Measurements from ENCODE around the gene SPATA31E1.
"Not testable (repeated sequence)": the region's sequence is repeated elsewhere in the genome, so short reads cannot be mapped to it uniquely, and the experiment has no call there.

SPATA31E1 gene
- total RNA-seq: 0 reads per million in 2 donors

DNA sequence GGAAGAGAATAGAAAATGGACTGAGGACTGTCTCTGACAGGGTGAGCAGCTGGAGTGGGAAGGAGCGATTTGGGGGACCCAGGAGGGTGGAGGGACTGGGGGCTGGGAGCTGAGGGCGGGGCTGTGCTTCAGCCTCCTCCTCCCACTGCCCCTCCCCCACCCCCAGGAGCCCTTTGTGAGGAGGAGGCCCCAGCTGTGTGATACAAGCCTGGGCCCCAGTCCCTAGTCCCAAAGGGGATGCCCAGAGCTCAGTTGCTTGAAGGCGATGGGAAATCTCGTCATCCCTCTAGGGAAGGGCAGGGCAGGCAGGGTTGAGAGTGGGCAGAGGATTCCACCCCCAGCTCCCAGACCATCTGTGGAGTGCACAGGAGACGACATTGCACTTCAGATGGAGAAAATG lies at the start of gene SPATA31E1:
Gene SPATA31E1 (plus strand): TSS at position 251 of the 400 bp plus-strand sequence. CDS start 15 bp downstream, at position 266.
- DNase-seq: no peak

DNA sequence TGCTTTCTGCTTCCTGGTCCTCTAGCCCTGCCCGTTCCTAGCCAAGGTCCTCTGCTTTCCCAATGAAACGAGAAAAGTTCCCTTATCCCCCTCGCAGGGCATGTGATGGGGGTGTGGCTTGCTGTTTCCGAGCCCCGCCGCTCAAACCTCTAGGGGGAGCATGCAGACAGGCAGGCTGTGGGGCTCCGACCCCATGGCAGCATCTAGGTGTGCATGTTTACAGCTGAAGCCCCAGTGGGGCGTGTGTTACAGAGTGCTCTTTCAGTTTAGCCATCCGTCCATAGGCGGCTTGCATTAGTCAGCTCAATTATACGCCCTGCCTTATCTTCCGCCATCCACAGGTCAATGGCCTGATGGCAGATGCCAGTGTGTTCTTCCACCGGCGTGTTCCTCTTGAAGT lies 48.3 kb upstream of the SPATA31E1 start:
- no peak for DNase-seq

DNA sequence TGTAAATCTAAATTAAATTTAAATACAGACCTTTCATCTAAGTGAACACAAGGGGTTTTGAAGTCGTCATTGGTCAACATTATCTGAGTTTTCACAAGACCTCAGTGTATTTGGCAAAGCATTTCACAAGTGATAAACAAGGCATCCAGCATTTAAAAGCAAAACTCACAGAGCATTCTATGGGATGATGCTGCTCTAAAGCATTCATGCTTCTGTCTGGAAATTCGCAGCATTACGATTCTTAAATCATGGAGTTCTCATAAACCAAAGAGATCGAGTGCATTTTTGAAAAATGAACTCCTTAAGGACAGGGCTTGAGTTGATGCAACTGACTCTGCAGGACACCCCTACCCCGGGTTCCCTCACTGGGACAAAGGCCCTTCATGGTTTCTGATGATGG lies 46.1 kb upstream of the SPATA31E1 start:
- DNase-seq: no peak

DNA sequence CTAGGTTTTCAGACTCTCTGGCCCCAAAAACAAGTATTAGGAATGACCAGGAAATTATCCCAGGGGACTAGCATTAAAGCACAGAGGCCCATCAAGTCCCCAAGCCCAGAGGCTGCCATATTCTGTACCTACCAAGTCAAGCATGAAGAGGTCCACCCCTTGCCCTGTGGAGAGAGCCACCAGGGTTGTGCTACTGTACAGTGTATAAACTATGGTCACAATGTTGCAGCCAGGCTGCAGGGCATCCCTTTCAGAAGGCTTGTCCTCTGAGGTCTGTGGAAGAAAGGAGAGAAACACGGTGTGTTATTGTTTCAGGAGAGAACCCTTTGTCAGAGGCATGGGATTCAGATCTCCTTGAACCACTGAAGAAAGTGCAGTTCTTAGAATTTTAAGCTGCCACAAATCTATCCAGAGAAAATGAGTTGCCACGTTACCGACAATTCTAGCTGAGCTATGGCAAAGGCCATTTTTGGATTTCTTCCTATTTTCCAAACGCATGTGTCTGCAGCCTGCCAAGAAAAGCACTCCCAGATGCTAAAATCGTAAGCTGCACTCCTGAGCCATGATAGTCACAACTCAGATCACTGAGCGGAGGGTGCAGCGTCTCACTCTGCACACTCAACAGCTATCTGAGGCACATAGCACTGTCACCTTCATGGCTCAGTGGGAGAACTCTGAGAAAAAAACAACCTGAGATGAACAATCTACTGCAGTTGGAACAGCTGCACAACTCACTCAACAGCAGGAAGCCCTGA lies 45.5 kb upstream of the SPATA31E1 start:
- DNase-seq: no peak

DNA sequence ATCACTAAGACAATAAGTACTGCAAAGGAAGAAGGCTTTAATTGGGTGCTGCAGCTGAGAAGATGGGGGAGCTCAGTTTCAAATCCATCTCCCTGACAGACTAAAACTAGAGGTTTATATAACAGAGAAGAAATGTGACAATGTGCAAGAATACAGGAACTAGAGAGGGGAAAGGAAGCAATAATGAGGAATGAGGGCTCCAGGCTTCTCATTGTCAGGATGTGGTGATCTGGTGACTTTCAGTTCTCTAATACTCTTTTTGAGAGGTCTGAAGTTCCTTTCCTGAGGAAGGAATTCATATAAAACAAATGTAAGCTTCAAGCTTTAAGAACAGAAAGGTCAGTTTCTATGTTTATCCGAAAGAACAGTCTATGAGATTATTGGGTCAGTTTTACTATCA lies 42.5 kb upstream of the SPATA31E1 start:
- no peak for DNase-seq

DNA sequence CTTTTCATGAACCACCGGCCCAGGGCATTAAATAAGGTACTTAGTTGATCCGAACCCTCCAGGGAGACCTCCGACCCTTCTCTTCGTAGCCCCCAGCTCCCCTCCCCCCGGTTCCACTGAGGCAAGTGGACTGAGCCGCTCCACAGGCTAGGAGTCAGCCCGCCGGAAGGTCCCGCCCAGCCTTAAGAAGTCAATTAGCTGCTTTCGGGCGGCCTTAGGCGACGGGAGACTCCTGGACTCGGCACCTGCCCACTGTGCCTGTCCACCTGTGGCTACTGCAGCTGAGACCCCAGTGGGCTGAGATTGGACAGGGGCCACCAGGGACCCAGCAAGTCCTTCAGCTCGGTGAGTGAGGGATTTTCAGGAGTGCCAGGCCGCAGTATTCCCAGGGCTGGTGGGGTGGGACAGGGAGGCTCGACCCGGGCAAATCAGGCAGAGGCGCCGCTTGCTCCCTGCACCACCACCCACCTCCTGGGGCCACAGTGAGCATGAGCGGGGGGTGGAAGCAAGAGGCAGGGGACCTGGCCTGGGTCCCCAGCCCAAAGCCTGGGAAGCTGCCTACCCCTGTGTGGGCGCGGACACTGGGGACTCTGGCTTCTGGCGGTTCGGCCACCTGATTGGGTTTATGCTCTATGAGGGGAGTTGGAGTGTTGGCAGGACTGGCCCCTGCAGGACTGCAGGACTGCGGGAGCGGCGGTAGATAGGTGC lies 39.6 kb upstream of the SPATA31E1 start:
- DNase-seq: no peak

DNA sequence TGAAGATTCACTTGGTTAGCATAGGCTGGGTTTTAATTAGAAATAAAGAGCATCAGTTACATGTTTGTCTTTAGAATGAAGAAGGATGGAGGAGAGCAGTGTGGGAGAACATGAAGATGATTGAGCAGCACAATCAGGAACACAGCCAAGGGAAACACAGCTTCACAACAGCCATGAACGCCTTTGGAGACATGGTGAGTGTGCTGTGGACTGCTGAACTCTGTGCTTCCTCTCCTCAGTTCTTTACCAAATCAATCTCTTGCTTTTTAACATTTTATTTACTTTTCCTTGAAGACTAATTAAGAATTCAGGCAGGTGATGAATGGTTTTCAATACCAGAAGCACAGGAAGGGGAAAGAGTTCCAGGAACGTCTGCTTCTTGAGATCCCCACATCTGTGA lies 38.2 kb upstream of the SPATA31E1 start:
- no peak for DNase-seq

DNA sequence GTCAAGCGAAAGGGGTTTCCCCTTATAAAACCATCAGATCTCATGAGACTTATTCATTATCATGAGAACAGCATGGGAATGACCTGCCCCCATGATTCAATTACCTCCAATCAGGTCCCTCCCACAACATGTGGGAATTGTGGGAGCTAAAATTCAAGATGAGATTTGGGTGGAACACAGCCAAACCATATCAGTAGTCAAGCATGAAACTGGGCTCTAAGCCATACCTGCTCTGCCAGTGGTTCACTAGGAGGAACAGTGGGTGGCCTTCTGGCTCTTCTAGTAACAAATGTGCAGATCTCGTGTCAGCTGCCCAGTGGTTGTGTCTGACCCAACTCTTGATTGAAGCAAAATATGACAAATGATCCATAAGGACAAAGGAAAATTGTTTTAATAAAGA lies 34.9 kb upstream of the SPATA31E1 start:
- not testable (repeated sequence) for DNase-seq

DNA sequence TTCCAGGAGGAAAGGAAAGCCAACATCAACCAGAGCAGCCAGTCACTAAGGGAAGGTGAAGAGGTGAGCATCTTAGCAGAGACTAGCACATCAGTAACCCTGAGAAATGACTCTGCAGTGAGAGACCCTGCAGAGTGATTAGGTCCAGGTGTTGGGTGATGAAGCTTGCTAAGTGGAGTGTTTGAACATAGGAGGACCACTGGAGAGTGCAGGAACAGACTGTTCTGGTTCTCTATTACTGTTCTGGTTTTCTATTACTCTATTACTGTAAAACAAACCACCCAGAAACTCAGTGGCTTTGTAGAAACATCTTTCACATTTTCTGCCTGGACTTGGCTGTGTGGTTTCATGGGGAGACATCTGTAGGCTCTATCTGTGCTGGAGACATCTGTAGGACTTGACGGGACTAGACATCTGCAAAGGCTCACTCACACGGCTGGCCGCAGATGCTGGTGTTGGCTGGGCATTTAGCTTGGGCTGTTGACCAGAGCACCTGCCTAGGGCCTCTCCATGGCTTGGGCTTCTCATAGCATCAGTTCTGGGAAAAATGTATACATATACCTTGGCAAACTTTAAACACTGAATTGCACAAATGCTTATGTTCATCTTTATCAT lies 33.4 kb upstream of the SPATA31E1 start:
- DNase-seq: no peak

DNA sequence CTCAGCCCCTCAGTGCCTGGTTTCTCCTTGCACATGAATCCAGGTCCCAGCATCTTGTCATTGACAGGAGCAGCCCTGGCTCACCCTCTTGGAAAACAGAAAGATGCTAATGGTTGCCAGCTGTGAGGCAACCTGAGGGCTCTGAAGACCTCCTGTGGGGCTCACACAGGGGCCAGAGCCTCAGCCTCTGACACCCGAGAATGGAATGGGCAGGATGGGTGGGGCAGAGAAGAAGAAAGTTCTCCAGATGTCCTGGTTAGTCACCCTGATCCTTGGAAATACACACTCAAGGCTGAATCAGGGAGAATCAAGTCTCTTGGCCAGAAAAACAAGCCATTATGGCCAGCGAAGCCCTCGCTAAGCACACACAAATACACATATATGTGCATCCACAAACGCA lies 32.3 kb upstream of the SPATA31E1 start:
- DNase-seq: no peak

DNA sequence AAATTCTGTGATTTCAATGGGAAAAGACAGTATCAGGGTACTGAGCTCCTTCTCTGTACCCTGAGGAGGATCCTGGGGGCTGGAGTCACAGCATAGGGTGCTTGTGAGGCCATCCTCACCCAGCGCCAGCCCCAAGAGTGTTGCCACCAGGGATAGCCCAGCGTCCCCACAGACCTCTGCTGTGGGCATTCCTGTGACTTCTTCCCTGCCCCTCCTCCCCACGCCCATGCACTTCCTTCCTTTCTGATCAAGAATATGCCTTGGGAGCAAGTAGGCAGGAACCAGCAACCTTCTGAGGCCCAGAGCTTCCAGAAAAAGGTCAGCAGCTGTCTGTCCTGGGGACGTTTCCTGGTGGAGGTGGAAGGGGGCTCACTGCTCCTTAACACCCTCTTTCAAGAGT lies 31.5 kb upstream of the SPATA31E1 start:
- DNase-seq: not testable (repeated sequence)

DNA sequence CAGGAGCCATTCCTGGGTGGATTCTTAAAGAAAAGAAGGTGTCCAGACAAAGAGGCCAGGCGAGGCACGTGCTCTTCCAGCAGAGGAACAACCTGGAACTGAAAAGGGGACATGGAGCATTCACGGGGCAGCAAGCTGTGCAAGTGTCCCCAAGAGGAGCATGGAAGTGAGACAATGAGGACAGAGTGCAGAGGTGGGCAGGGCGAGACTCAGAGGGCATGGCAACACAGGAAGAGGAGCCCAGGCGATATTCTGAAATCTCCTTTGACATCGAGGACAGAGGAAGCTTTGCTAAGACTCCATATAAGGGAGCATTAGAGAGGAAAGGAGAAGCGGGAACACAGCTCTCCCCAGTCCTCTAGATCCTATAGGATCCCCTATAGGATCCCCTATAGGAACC lies 29.4 kb upstream of the SPATA31E1 start:
- no peak for DNase-seq

DNA sequence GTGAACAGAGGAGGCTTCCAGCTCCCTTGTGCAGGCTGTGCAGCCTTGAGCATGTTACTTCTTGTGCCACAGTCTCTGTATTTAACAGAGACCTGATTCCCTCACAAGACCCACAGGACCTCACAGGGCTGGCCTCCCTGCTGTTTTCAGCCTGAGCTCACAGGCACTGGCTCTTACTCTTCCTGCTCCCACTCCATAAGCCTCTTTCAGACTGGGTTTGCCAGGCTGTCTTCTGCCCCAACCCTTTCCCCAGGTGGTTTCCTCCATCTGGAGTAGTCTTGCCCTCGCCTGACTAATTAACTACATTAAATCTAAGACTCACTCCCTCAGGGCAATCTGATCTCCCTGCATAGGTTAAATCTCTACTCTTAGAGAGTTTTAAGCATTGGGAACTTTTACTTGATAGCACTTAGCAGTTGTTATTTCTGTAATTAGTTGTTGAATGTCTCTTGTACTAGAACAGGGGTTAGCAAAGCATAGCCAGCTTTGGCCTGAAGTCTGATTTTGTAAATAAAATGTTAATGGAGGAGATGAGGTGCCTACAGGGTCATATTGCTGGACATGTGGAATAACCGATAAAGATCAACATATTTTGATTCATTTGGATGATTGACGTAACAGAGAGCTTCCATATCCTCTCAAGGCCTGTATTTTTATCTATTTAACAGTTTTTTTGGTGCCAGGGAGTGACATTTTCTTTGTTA lies 28.6 kb upstream of the SPATA31E1 start:
- no peak for DNase-seq

DNA sequence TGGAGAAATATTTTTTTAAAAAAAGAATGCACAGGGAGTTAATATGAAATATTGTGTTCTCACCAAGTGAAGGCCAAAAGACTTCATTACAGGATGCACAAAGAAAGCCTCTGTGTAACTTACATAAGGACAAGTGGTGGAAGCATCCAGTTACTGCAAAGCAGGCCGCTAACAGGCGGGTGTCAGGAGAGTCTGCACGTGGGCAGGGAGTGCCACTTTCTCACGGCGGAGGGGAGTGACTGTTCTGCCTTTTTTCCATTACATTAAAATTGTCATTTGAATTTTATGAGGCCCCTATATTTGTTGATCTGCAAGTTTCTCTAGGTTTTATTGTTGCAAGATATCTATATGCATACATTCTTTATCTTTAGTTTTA lies 28.1 kb upstream of the SPATA31E1 start:
- no peak for DNase-seq

DNA sequence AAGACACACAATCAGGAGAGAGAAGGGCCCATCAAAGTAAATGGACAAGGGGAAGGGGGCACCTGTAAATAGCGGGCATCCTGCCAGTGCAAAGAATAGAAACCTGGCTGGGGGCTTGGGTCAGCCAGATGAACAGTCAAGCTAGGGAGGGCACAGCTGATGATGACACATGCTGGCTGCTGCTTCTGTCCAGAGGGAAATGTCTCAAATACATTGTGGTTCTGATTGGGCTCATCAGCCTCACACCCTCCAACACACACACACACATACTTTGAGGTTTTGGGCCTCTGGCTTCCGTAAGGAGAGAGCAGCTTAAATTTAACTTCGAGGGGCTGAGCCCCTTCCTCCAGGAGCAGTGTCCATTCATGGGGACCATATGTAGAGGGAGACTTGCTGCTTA lies 27.6 kb upstream of the SPATA31E1 start:
- DNase-seq: no peak

DNA sequence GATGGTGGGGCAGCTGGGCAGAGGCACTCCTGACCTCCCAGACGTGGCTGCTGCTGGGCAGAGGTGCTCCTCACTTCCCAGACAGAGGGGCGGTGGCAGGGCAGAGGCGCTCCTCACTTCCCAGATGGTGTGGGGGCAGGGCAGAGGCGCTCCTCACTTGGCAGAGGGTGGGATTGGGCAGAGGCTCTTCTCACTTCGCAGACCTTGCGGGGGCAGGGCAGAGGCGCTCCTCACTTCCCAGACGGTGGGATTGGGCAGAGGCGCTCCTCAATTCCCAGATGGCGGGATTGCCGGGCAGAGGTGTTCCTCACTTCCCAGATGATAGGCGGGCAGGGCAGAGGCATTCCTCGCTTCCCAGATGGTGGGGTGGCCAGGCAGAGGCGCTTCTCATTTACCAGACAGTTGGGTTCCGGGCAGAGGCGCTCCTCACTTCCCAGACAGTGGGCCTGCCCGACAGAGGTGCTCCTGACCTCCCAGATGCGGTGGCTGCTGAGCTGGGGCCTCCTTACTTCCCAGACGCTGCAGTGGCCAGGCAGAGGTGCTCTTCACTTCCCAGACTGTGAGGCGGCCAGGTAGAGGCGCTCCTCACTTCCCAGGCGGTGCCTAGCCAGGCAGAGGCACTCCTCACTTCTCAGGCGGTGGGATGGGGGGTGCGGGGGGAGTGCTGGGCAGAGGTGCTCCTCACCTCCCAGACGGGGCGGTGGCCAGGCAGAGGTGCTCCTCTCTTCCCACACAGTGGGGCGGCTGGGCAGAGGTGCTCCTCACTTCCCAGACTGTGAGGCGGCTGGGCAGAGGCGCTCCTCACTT lies 25.3 kb upstream of the SPATA31E1 start:
- DNase-seq: no peak

DNA sequence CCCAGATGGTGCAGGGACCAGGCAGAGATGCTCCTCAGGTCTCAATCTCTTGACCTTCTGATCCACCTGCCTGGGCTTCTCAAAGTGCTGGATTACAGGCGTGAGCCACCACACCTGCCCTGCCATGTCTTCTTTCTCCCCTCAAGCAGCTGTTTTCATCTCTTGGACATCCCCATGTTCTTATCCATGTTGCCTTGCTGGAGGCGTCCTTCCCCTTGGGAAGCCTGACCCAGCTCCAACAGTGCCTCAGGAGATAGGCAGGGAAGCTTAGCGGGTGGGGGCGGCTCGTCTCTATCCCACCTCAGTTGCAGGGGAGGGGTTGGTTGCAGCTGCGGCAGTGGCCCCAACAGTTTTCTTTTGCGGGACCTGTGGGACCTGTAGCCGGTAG lies 24.7 kb upstream of the SPATA31E1 start:
- no peak for DNase-seq

DNA sequence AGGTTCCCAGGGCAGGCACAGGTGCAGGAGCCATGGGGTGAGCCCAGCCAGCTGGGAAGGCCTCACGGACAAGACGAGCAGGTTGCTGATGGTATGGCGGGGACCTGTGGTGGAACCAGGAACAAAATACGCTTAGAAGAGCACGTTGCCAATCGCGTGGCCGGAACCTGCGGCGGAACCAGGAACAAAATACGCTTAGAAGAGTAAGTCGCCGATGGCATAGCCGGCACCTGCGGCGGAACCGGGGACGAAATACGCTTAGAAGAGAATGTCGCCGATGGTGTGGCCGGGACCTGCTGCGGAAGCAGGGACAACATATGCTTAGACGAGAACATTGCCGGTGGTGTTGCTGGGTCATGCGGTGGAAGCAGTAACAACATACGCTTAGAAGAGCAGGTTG lies 23.5 kb upstream of the SPATA31E1 start:
- DNase-seq: no peak

DNA sequence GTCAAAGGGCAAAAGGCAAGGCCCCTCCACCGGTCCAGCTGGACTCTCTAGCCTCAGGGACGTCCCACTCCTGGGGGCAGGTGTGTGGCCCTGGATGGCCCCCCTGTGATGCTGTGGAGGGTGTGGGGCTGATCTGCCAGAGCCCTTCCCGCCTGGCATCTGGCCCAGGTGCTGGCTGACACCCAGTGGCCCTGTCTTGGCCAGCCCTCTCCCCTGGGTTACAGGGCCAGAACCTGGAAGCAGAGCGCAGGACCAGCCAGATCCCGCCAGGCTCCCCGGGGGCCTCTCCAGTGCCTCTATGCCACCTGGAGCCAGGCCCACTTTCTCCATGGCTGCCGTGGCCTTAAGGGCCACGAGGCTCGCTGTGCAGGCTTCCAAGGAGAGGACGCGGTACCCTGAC lies 22.9 kb upstream of the SPATA31E1 start:
- DNase-seq: no peak

DNA sequence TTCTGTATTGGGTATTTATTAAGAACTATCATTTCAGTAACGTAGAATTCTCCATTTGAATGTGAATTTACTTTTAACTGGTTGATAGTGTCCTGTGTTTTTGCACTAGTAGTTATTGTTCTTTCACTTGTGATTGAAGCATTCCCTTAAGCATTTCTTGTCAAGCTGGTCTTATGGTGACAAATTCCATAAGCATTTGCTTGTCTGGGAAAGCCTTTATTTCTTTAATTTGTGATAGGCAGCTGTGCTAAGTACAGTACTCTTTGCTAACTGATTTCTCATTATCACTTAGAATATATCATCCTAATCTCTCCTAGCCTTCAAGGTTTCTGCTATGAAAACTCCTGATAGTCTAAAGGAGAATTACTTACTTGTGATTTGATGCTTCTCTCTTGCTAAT lies 21.3 kb upstream of the SPATA31E1 start:
- no peak for DNase-seq

DNA sequence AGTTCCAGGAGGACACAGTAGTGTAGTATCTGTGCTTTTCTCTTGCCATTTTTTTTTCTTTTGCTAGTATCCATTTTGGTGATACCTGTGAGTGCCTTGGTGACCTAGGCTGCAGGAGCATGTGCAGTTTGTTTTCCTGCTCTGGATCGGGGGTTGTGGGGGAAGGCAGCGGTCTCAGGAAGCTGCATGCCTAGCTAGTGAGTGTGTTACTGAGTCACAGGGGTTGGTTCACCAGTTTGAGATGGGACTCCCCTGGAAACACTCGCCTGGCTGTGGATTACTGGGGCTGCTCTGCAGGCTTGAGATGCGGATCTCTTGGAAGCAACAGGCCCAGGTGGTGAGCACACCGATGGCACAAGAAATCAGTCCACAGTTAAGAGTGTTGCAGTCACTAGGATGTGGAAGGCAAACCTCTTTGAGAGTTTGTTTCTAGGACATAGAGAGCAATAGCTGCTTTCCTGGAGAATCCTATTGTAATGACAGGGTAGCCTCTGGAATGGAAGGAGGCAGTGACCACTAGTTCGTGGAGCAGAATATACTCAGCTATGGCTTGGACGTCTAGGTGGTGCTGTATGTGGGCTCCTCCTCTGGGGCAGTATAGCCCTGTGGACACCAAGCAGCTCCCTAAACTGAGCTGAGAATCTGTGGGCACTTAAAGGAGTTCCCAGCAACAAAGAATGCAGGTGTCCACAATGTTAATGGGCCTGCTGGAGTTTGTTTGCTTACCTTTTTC lies 20.0 kb upstream of the SPATA31E1 start:
- no peak for DNase-seq
